Activated naive CD4-positive, alpha-beta T cell treated with anti-CD3 and anti-CD28 coated beads, Interleukin-2, amount 50 U/mL, for 24 hours (primary cell): Measurements from ENCODE around the gene DOCK8.
"Not testable (repeated sequence)": the region's sequence is repeated elsewhere in the genome, so short reads cannot be mapped to it uniquely, and the experiment has no call there.

Experiments used
- H3K27ac Mint-ChIP-seq: one replicate; pipeline ENCODE4 v1.8.0; 2021; ENCODE audit warnings: mild to moderate bottlenecking, mixed read lengths
- H3K27me3 Mint-ChIP-seq: one replicate; pipeline ENCODE4 v1.8.0; 2021; ENCODE audit warnings: mixed read lengths
- H3K36me3 Mint-ChIP-seq: one replicate; pipeline ENCODE4 v1.8.0; 2021; ENCODE audit warnings: mixed read lengths
- H3K4me1 Mint-ChIP-seq: one replicate; pipeline ENCODE4 v1.8.0; 2021; ENCODE audit warnings: mixed read lengths
- H3K4me3 Mint-ChIP-seq: one replicate; pipeline ENCODE4 v1.8.0; 2021; ENCODE audit warnings: mild to moderate bottlenecking, mixed read lengths
- H3K9me3 Mint-ChIP-seq: one replicate; pipeline ENCODE4 v1.8.0; 2021; ENCODE audit warnings: mixed read lengths

Gene DOCK8

DNA sequence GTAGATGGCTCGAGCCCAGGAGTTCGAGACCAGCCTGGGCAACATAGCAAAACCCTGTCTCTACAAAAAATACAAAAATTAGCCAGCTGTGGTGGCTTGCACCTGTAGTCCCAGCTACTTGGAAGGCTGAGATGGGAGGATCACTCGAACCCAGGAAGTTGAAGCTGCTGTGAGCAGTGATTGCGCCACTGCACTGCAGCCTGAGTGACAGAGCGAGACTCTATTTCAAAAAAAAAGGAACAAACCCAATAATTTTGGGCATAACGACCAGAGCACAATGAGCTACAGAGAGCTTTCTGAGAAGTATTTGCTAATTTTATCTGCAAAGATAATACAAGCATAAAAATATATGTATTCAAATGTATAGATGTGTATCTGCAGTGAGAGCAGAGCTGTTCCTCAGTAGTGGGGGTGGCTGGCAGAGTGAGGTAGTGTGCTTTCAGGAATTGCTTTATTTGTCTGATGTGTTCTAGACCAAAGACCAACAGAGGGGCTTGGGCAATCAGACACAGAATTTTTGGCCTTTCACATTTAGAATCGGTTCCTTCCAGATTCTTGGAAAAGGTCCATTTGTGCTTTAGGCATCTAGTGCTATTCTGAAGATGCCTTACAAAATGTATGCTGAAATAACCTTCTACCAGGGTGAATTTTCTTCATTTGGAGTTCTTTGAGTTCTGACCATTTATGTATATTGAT lies 5.2 kb downstream of the DOCK8 start:
- Mint-ChIP-seq H3K9me3 (no peaks in the 10 kb centered on the region), H3K27ac (no peak overlapping the region), H3K4me1 (peaks cover 22% of the 10 kb centered on the region), H3K27me3 (peaks cover 1% of the 10 kb centered on the region), H3K4me3 (no peak overlapping the region), H3K36me3 (no peaks in the 10 kb centered on the region)

DNA sequence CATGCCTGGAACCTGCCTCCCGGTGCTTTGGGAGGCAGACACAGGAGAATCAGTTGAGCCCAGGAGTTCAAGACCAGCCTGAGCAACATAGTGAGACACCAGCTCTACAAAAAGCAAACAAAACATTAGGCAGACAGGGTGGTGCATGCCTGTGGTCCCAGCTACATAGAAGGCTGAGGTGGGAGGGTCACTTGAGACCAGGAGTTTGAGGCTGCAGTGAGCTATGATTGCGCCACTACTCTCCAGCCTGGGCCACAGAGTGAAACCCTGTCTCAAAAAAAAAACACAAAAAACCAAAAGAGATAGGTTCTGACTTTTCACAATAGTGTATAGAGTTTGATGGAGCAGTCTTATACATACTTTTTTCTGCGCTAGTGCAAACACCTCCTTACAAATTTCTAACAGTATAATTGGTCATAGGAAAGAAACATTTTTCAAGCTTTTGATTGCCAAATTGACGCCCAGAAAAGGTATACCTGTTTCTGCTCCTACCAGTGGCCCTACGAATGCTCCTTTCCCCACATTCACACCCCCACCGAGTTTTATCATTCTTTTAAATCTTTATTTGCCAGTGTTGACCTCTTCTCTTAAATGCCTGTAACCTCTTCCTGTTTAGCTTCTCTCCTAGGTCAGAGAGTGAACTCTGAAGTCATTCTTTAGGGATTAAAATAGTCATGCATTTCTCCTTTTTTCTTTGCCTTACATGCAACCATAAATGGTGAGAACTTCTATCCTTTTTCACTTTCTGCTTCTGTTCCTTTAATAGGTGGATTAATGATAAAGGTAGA lies 7.5 kb downstream of the DOCK8 start:
- no peaks in the 10 kb centered on the region for H3K36me3 Mint-ChIP-seq

DNA sequence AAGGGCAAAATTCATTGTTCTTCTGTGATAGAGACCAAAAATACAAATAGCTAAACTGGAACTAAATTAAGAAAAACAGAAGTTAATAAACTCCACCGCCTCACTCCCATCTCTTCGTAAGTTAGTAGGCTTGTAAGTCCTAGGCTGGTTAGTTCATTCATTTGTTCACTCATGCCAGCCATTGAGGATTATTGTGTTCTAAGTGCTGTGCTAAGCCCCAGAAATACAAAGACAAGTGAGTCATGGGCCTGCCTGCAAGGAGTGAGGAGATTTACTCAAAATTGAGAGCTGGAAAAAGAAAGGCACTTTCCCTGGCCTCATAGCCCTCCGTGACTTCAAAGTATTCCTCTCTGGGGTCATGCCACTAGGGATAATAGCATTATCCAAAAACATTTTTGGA lies 8.5 kb downstream of the DOCK8 start:
- Mint-ChIP-seq H3K36me3 (no peaks in the 10 kb centered on the region), H3K27ac (no peak overlapping the region), H3K9me3 (no peaks in the 10 kb centered on the region), H3K4me3 (no peak overlapping the region), H3K4me1 (peaks cover 13% of the 10 kb centered on the region), H3K27me3 (no peaks in the 10 kb centered on the region)

More for the DNA sequence above, 7.5 kb downstream of the DOCK8 start:
- no peaks in the 10 kb centered on the region for H3K27me3 Mint-ChIP-seq
- no peaks in the 10 kb centered on the region for H3K9me3 Mint-ChIP-seq
- peaks cover 13% of the 10 kb centered on the region for H3K4me1 Mint-ChIP-seq
- peak overlapping the region; percentile 39 for H3K27ac Mint-ChIP-seq
- H3K4me3 Mint-ChIP-seq = no peak overlapping the region

DNA sequence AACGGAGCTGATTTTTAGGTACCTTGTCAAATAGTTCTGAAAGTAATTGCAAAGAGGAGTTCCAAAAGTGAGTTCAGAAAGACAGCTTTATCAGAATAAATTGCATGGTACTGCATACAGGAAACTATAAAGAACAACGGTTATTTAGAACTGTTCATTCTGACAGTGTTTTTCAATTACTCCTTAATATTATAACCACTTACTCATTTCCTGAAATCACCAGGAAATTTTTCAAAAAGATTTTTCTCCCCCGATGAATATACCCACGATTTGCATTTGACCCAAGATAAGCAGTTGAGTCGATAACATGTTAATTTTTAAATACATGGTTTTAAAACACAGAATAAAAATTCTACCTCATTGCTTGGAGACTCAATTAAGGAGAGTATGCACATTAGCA lies 9.4 kb downstream of the DOCK8 start:
- no peak overlapping the region for H3K4me3 Mint-ChIP-seq
- H3K27ac Mint-ChIP-seq = no peak overlapping the region
- peaks cover 13% of the 10 kb centered on the region for H3K4me1 Mint-ChIP-seq
- H3K36me3 Mint-ChIP-seq = peaks cover under 1% of the 10 kb centered on the region
- no peaks in the 10 kb centered on the region for H3K27me3 Mint-ChIP-seq
- no peaks in the 10 kb centered on the region for H3K9me3 Mint-ChIP-seq

DNA sequence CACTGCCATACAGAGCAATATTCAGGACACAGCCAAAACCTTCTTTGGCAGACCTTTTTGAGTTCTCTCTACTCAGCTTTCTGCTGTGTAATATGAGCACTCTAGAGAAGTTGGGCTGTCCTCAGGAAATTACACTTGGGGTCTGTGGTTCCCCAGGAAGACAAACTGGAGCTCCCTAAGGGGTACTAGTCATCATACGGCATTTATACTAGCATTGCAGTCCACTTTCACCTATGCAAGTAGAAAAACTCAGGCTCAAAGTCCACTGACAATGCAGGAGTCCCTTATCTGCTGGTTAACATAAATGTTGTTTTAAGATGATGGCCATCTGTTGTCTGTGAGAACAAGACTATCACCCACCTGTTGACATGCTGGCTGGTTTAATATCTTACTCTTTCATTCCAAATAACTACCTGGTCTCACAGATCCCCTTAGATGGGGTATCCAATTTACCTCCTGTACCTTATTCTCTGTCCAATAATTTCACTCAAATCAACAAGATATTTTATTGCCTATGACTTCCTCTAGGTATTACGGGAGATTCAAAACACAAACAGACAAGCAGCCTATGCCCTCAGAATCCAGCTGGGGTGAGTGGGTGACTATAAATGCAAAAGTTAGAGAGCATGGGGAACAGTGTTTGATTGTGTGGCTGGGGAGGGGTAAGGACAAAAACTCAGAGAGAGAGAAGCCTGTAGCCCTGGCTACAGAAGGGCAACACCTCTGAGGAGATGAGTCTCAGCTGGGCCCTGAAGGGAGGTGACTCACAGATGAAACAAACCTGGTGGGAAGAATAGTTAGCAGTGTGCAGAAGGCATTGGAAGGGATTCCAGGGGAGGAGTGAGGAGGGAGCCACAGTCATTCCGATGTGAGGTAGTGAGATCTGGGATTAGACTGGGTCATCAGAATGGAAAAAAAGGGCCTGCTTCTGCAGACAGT lies 10.2 kb downstream of the DOCK8 start:
- Mint-ChIP-seq H3K4me1 (peaks cover 13% of the 10 kb centered on the region), H3K27ac (no peak overlapping the region), H3K27me3 (no peaks in the 10 kb centered on the region), H3K36me3 (peaks cover 1% of the 10 kb centered on the region), H3K9me3 (no peaks in the 10 kb centered on the region), H3K4me3 (no peak overlapping the region)

DNA sequence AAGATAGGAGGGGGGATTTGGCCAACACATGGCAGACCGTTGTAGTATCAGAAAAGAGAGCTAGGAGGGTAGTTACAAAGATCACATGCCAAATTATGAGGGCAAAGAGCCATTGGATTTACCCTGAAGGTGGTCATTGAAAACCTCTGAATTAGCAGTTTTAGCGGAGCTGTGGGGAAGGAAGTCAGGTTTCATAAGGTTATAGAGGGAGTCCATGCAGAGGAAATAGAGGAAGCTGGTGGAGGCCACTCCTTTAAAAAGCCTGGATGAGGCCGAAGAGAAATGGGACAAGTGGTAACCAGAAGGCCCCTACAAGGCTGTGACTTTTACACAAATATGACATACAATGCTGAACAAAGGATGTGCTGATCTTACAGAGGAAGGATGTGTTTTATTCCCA lies 13.2 kb downstream of the DOCK8 start:
- Mint-ChIP-seq H3K27ac (no peak overlapping the region), H3K27me3 (no peaks in the 10 kb centered on the region), H3K9me3 (no peaks in the 10 kb centered on the region), H3K4me3 (no peak overlapping the region), H3K36me3 (peaks cover 1% of the 10 kb centered on the region), H3K4me1 (peaks cover 3% of the 10 kb centered on the region)

DNA sequence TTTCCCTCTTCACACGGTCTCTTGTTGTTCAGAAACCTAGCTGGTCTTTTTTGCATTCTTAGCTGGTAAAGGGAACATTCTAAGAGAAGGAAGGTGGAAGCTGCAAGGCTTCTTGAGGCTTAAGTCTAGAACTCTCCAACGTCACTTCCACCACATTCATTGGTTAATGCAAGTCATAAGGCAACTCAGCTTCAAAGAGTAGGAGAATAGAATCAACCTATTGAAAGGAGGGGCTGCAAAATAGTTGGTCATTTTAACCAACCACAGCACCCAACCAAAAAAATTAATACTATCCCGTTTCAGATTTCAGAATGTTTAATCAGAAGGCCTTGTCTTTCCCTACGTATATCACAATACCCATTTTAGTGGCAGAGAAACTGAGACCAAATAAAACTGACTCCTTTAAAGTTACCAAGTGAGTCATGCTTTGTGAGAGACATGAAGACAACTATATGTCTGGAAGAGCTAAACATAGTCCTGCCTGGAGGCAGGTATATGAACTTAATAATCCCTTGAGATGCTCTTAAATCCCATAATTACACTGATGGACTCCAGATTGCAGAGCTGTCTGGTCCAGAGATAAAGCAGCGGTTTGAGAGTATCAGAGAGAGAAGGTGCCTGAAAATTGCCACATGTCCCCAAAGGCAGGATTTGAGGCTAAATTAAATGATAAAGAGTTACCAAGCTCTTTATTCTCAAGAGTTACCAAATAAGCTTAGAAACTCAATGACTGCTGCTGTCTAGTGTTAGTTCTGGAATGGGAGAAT lies 14.4 kb downstream of the DOCK8 start:
- Mint-ChIP-seq H3K27ac (no peak overlapping the region), H3K36me3 (peaks cover 1% of the 10 kb centered on the region), H3K9me3 (no peaks in the 10 kb centered on the region)

DNA sequence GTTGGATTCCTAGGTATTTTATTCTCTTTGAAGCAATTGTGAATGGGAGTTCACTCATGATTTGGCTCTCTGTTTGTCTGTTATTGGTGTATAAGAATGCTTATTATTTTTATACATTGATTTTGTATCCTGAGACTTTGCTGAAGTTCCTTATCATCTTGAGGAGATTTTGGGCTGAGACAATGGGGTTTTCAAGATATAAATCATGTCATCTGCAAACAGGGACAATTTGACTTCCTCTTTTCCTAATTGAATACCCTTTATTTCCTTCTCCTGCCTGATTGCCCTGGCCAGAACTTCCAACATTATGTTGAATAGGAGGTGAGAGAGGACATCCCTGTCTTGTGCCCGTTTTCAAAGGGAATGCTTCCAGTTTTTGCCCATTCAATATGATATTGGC lies 17.0 kb downstream of the DOCK8 start:
- H3K9me3 Mint-ChIP-seq, H3K27me3 Mint-ChIP-seq, H3K27ac Mint-ChIP-seq, H3K4me1 Mint-ChIP-seq, H3K36me3 Mint-ChIP-seq, H3K4me3 Mint-ChIP-seq: not testable (repeated sequence)

More for the DNA sequence above, 14.4 kb downstream of the DOCK8 start:
- no peaks in the 10 kb centered on the region for H3K27me3 Mint-ChIP-seq
- no peak overlapping the region for H3K4me3 Mint-ChIP-seq
- peaks cover 2% of the 10 kb centered on the region for H3K4me1 Mint-ChIP-seq

DNA sequence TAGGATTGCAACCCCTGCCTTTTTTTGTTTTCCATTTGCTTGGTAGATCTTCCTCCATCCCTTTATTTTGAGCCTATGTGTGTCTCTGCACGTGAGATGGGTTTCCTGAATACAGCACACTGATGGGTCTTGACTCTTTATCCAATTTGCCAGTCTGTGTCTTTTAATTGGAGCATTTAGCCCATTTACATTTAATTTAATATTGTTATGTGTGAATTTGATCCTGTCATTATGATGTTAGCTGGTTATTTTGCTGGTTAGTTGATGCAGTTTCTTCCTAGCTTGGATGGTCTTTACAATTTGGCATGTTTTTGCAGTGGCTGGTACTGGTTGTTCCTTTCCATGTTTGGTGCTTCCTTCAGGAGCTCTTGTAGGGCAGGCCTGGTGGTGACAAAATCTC lies 19.0 kb downstream of the DOCK8 start:
- not testable (repeated sequence) for H3K27me3 Mint-ChIP-seq, H3K4me3 Mint-ChIP-seq, H3K36me3 Mint-ChIP-seq, H3K9me3 Mint-ChIP-seq, H3K27ac Mint-ChIP-seq
- peaks cover 19% of the 10 kb centered on the region for H3K4me1 Mint-ChIP-seq

DNA sequence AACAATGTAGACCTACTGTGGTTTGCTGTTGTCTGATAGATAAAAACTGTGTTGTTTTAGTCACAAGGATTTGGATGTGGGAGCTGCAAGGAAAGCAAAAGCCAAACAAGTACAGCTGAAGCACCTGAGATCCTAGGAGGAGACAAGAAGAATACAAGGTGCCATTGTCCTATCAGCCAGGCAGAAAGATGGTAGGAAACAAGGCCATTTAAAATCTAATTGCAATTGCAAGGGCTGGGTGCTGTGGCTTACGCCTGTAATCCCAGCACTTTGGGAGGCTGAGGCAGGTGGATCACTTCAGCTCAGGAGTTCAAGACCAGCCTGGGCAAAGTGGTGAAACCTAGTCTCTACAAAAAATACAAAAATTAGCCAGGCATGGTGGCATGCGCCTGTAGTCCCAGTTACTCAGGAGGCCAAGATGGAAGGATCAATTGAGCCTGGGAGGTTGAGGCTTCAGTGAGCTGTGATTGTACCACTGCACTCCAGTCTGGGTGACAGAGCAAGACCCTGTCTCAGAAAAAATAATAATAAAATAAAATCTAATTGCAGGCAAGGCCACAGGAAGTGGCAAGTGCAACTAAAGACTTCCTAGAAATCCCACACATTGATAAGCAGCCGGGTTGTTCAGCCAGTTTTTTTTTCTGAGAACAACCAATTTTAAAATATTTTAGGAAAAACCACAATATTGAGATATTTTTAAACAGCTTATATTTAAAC lies 22.6 kb downstream of the DOCK8 start:
- peaks cover 23% of the 10 kb centered on the region for H3K4me1 Mint-ChIP-seq
- H3K4me3 Mint-ChIP-seq = peak overlapping the region; percentile 19
- no peaks in the 10 kb centered on the region for H3K9me3 Mint-ChIP-seq

DNA sequence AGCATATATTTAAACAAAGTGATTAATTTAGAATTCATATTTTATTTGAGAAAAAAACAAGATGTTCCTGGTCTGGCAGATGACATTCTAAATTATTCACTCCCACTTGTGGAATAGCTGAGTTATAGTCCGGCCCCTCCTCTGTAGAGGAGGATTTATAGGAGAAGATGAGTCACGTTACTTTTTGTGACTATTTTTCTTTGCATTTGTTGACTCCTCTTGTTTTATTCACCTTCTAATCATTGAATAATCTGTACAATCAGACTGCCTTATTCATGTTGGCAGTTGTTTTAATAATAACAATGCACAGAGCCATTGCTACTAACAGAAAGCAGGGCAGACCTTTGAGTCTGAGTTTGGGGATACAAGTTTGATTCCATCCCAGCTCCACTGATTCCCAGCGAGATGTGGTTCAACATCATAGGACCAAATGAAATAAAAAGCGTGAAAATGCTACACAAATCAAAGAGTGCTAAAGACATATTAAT lies 23.2 kb downstream of the DOCK8 start:
- Mint-ChIP-seq H3K4me3 (peak overlapping the region; percentile 42), H3K27me3 (no peaks in the 10 kb centered on the region), H3K36me3 (no peaks in the 10 kb centered on the region), H3K4me1 (peaks cover 23% of the 10 kb centered on the region), H3K27ac (peak overlapping the region; percentile 76), H3K9me3 (no peaks in the 10 kb centered on the region)

More for the DNA sequence above, 22.6 kb downstream of the DOCK8 start:
- H3K27me3 Mint-ChIP-seq = no peaks in the 10 kb centered on the region
- H3K36me3 Mint-ChIP-seq = no peaks in the 10 kb centered on the region
- H3K27ac Mint-ChIP-seq = no peak overlapping the region

DNA sequence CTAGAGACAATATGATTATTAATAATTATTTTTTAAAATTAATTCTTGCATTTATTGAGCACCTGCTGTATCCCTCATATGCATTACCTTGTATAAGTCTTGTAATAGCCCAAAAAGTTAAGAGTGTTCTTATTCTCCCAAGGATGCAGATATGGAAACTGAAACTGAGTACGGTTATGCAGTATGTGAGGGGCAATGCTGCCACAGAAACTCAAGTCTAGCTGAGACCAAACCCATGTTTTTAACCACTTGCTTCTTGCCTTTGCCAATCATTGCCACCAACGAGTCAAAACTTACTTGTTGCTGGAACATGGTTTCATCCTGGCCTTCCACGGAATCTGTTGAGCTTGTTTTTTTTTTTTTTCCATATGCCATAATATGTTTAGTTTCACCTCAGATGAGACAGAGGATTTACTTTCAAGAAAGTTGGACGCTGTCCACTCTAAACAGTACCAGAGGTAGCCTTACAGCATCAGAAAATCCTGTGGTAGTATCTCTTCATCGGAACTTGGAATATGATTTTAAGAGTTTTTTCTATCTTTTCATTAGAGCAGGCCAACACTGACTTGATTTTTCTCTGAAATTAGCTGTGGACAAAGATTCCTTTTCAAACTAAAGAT lies 27.9 kb downstream of the DOCK8 start:
- H3K27ac Mint-ChIP-seq = no peak overlapping the region
- peaks cover 12% of the 10 kb centered on the region for H3K4me1 Mint-ChIP-seq
- H3K4me3 Mint-ChIP-seq = no peak overlapping the region

DNA sequence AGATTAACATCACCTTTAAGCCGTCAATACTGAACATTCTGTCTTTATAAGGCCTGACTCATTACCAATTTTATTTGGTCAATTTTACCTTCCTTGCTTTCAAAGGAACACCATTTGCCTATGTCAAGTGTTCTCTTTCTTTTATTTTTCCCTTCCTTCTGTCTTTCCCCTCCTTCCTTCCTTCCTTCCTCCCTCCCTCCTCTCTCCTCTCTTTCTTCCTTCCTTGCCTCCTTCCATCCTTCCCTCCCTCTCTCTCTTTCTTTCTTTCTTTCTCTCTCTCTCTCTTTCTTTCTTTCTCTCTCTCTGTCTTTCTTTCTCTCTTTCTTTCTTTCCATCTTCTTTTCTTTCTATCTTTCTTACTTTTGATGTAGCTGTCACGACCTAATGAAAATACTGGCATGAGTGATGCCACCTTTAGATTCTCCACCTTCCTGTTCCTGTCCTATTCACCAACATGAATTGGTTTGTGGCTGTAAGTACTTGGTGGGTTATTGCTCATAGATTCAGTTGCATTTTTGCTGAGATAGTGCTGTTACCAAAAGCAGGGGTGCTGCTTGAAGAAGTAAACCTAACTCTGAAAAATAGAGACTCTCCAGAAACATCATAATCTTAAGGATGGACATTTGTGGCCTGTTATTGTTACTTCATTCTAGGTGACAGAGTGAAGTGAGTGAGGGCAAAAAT lies 33.8 kb downstream of the DOCK8 start:
- no peaks in the 10 kb centered on the region for H3K36me3 Mint-ChIP-seq
- peaks cover 12% of the 10 kb centered on the region for H3K4me1 Mint-ChIP-seq
- peaks cover 2% of the 10 kb centered on the region for H3K27me3 Mint-ChIP-seq
- H3K4me3 Mint-ChIP-seq = no peak overlapping the region
- H3K9me3 Mint-ChIP-seq = no peaks in the 10 kb centered on the region
- peak overlapping the region; percentile 42 for H3K27ac Mint-ChIP-seq

More for the DNA sequence above, 27.9 kb downstream of the DOCK8 start:
- Mint-ChIP-seq H3K9me3 (no peaks in the 10 kb centered on the region), H3K36me3 (no peaks in the 10 kb centered on the region), H3K27me3 (peaks cover 2% of the 10 kb centered on the region)
